HG03354 (cell line): ENCODE measurements around the gene DNLZ.

ENCODE experiments used
- ATAC-seq: cut with Tn5 transposase; IDR thresholded peaks from one replicate; pipeline ENCODE4 v1.9.1; 2021; ENCODE audit warnings: mild to moderate bottlenecking; ENCODE audit not compliant: unreplicated experiment, poor library complexity, severe bottlenecking

The DNLZ gene

GRCh38 chr9:136347472-136348256 lies 15.9 kb downstream of the DNLZ start:
- ATAC-seq = no peak

- no peak for ATAC-seq
These were observed 16.5 kb downstream of the DNLZ start for GRCh38 chr9:136346927-136347465.

GRCh38 chr9:136346157-136346481 lies 17.4 kb downstream of the DNLZ start:
- ATAC-seq = no peak

GRCh38 chr9:136345281-136346156 lies 18.0 kb downstream of the DNLZ start:
- ATAC-seq = no peak

- no peak for ATAC-seq
These were observed 18.8 kb downstream of the DNLZ start for GRCh38 chr9:136344544-136345280.

- ATAC-seq = no peak
These were observed 19.7 kb downstream of the DNLZ start for GRCh38 chr9:136343884-136344269.

GRCh38 chr9:136343121-136343883 lies 20.2 kb downstream of the DNLZ start:
- ATAC-seq = no peak

- ATAC-seq = no peak
These were observed 21.1 kb downstream of the DNLZ start for GRCh38 chr9:136342181-136343120.

GRCh38 chr9:136341769-136342168 lies 21.8 kb downstream of the DNLZ start:
- ATAC-seq = no peak

- ATAC-seq = no peak
These were observed 22.4 kb downstream of the DNLZ start for GRCh38 chr9:136341042-136341655.

GRCh38 chr9:136340356-136341041 lies 23.0 kb downstream of the DNLZ start:
- no peak for ATAC-seq

- no peak for ATAC-seq
These were observed 23.6 kb downstream of the DNLZ start for GRCh38 chr9:136339958-136340310.

- no peak for ATAC-seq
These were observed 24.2 kb downstream of the DNLZ start for GRCh38 chr9:136339173-136339957.

- no peak for ATAC-seq
These were observed 25.0 kb downstream of the DNLZ start for GRCh38 chr9:136338511-136338910.

GRCh38 chr9:136337416-136338395 lies 25.8 kb downstream of the DNLZ start:
- ATAC-seq = no peak

- no peak for ATAC-seq
These were observed 26.7 kb downstream of the DNLZ start for GRCh38 chr9:136336881-136337280.
